ENCODE data around the gene SCTR.

SCTR gene

DNA sequence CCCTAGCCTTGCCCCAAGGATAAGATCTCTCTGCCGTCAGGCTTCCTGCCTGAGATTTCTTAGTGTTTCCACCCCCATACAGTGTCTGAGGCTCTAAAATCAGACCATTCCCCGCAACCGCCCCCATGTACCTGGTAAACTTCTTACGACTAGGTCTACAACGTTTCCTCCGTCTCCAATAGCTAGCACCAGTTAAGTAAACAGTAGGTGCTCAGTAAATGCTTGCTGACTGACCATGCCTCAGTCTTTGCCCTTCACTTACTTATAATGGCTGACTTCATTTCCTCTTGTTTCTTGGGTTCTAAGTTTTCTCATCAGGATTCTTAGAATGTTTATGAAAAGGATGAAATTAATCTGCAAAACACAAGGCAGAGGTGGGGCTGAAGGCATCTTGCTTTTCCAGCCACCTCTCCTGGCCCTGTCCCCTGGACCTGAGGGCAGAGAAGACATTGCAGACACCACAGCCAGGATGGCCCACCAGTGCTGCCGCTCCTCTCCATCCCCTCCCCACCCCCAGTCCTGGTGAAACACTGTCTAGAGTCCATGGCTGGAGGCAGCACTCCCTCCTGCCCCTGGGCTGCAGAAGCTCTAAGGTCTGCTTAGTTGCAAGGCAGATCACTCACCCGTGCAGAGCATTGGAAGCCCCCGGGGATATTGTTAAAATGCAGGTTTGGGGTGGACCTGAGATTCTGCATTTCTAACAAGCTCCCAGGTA is 75.7 kb downstream of the SCTR start:
- no peak for DNase-seq (ENCODE audit: low read depth, low spot score)

DNA sequence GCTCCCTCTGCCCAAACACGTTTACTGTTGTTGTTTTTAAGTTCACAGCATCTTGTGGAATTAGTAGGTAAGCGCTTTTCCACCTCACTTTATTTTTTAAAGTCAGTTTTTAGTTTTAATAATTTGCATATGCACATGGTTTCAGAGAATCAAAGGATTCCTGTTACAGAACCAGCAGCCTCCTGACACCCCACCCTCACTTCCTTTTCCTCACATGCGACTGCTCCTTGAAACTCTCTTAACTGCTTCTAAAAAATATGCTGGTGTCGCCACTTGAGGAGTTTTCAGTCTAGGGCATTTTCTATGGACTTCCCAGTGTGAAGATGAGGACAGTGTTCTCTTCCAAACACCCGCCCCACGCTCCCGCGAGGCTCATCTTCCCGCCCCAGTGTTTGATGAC is 78.2 kb downstream of the SCTR start:
- no peak for DNase-seq (ENCODE audit: low read depth, low spot score)

DNA sequence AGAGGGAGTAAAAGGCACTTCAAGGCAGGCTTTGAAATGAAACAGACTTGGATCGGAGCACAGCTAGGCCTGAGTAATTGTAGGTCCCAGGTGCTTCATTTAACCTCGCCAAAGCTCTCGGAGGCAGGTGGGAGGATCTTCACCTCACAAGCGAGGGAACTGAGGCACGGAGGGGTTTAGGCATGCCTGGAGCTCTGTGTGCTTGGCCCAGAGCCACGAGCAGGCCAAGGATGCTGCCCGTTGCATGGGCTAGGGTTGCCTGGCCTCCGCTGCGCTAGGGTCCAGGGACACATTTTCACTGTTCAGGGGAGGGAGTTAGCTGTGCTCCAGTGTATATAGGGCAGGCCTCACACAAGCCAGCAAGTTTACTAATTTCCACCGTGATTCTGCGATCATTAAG is 81.4 kb downstream of the SCTR start:
- DNase-seq (ENCODE audit: low read depth, low spot score) = no peak

GRCh38 chr2:119442226-119442619 is 82.1 kb downstream of the SCTR start:
- no peak for DNase-seq (ENCODE audit: low read depth, low spot score)

DNA sequence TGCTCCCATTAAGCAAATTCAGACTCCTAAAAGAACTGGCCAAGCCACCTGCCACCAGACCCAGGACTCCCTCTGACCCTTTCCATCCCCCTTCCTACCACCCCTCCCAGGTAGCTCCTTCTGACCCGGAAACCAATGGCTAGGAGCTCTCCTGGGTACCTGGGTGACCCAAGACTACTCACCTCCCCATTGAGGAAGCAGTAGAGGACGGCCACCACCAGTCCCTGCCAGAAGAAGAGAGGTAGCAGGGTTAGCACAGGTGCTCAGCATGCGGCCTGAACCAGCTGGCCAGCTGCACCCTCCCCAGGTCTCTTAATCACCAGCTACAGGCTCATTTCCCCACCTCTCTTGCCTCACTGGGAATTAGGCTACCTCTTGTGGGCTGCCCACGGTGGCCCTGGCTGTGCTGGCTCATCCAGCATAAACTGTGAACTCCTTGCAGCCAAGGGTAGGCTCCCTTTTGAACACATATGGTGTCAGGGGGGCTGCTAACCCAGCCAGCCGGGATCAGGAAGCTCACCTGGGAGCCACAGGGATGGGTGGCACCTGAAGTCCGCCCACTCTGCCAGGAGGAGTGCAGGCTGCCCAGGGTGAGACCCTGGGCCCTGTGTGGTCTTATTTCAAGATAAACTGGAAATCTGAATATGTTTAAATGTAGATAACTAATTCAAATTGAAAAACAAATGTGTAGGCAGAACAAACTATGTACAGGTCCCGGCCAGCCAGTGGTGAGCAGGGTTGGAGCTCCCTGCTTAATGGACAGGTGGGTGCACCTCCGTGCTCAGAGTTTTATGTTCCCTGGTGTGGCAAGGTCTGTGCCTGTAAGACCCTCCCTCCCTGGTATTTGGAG is 82.7 kb downstream of the SCTR start:
- DNase-seq (ENCODE audit: low read depth, low spot score) = no peak

DNA sequence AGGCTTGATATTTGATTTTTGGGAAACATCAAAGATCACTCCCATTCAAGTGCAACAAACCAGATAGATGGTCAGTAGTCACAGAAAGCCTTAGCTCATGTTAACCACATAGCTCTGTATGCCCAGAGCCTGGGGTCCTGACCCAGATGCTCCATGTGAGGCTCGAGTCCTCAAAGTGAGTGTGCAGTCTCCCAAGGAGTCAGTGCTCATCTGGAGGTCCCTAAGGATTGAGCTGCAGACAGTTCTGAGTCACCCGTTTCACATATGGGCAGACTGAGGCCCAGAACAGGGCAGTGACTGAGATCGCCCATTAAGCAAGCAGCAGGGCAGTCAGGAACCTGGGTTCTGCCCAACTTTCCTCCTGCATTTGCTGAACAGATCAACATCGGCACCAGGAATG is 83.4 kb downstream of the SCTR start:
- no peak for DNase-seq (ENCODE audit: low read depth, low spot score)

DNA sequence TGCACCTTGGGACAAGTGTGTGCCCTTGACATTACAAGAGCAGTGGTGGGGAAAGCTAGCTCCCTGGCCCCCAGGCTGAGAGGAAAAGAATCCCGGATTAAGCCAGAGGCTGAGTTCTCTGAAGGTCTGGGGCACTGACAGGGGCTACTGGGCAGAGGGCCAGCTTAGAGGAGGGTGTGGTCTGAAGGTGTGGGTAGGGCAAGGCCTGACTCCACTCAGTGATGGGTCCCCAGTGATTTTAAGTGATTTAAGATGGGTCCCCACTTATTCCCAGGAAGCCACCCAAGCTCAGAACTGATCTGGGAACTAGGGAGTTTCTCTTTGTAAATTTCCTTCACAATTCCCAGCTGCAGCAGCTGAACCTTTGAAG is 83.8 kb downstream of the SCTR start:
- no peak for DNase-seq (ENCODE audit: low read depth, low spot score)

DNA sequence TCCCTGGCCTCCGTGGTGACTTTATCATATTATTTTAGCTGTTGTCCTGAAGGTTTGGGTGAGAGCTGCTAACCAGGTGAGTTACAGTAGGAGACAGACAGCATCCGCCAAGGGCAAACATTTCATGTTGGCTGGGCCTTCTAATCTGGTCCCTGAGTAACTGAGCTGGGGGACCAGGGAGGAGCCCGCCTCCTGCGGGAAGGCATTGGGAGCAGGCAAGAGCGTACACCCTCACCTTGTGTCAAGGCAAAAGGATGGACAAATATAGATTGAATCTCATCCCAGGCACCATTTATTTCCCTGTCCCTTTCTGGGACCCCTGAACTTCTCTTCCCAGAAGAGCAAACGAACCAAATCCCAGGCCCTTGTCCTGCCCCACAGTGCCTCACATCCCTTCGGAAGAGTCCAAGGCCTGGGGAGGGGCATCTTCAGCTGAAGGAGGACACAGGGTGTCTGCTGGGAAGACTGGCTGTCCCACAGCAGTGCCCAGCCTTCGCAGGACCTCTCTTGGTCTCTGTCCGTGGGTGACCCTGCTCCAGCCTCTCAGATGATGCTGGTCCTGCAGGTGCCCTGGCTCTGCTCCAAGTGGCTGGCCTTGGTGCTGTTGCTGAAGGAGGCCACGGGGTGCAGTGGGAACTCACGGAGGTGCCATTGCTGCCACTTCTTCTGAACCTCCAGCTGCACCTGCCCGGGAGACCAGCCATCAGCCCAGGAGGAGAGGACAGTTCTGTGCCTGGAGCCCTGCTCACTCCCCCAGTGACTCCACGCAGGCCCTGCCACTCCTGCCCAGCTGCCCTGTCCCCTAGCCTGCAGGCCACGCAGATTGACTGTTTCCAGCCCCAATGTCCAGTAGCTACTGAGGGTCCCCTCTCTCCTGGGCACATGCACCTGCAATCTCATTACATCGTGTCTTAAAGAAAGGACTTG is 84.4 kb downstream of the SCTR start:
- no peak for DNase-seq (ENCODE audit: low read depth, low spot score)

DNA sequence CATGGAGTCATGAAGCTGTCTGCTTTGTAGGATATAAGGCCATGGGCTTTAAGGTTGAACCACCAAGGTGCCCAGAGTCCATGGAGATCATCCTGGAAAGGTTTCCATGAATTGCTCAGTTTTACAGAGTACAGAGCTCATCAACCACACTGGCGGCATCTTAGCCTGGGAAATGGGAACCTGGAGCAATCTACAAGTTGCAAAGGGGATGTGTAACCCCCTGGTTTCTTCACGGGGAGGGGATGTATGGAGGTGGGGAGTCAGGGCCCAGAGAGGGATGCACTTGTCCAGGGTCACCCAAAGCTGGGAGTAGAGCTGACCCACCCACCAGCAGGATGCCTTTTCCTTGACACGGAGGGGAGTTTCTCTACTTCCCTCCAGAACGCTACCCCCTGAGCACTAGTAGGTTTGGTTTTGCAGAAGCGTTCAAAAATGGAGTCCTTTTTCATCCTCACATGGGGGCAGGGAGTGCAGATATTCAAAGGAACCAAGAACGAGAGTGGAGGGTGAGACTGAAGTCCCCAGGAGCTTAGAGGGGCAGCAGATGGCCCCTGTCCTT is 85.5 kb downstream of the SCTR start:
- DNase-seq (ENCODE audit: low read depth, low spot score) = no peak

DNA sequence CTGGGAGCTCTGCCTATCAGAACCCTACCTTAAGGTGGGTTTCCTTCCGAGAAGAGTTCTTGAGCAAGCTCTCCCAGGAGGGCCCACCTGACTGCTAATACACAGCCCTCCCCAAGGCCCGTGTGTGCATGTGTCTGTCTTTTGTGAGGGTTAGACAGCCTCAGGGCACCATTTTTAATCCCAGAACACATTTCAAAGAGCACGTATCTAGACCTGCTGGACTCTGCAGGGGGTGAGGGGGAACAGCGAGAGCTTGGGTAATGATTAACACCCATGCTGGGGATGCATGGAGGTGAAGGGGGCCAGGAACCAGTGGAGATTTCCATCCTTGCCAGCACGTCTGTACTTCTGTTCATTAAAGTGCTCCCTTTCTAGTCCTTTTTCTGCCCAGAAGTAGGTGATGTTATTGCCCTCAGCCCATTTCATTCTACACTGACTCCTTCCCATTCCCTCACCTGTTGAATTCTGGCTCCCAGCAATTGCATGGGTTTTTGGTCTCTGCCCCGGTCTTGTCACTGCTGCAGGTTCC is 86.1 kb downstream of the SCTR start:
- no peak for DNase-seq (ENCODE audit: low read depth, low spot score)

- no peak for DNase-seq (ENCODE audit: low read depth, low spot score)
These were observed 87.1 kb downstream of the SCTR start for GRCh38 chr2:119436993-119437772.

GRCh38 chr2:119435953-119436297 is 88.4 kb downstream of the SCTR start:
- DNase-seq (ENCODE audit: low read depth, low spot score) = no peak

DNA sequence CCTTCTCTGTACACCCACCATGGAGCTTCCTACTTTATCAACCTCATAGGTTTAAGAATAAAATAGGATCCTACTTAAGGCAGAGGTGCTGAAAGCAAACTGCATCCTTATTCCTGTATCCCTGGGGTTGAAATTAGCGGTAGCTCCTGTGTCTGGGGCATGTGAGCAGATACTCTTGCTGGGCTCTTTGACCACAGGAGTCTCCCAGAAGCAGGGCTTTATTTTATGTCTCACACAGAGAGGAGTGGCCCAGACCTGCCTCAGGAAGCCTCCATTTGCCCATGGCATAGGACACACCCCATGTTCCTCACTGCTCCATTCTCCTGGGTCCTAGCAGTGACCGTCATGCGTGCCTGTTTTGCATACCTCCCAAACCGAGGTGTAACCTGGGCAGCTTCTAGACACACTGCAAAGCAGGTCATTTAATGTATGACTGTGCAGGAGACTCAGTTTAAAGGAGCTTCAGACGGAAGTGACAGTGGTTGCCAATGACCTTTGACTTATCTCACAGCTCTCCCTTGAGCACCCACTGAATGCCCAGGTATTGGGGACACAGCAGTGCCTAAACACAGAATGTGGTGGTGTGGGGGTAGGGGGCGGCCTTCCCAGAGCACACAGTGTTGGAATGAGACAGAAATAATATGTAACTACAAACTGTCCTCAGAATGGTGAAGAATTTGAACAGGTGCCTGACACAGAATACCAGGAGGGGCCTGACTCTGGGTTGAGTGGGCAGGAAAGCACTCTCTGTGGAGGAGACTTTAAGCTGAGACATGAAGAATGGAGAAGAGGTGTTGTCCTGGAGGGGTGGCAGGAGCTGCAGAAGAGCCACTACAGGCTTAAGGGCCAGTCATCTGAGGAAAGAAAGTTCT is 89.0 kb downstream of the SCTR start:
- DNase-seq (ENCODE audit: low read depth, low spot score) = no peak

DNA sequence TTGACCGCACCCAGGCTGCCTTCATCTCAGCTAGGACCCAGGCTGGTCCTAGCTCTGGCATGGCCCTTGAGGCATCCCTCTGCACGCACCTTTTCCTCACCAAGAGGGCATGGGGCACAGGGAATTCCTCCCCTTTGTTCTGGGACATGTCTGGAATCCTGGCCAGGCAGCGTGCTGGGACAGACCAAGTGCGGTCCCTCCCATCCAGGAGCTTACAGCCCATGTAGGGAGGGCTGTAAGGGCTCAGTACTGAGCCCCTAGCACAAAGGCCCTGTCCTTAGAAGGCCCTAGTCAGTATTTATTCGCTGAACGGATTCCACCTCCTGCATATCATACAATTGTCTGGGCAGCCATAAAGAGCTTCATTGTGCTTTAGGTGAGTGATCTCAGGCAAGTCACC is 89.6 kb downstream of the SCTR start:
- DNase-seq (ENCODE audit: low read depth, low spot score) = no peak

- DNase-seq (ENCODE audit: low read depth, low spot score) = no peak
These were observed 90.5 kb downstream of the SCTR start for GRCh38 chr2:119433636-119434327.

- no peak for DNase-seq (ENCODE audit: low read depth, low spot score)
These were observed 91.3 kb downstream of the SCTR start for GRCh38 chr2:119432851-119433522.

- DNase-seq (ENCODE audit: low read depth, low spot score) = peak; percentile 25
These were observed 92.1 kb downstream of the SCTR start for GRCh38 chr2:119431976-119432850.

All from brain pericyte (primary cell).